ENCODE results near the gene SH3GLB2. TPM values are rescaled to one million over a fixed set of nuclear protein-coding genes. Genes with fewer than 3 reads are reported as not detected.

The SH3GLB2 gene
- total RNA-seq, 1 donor from 2014 or later = 138 TPM

DNA sequence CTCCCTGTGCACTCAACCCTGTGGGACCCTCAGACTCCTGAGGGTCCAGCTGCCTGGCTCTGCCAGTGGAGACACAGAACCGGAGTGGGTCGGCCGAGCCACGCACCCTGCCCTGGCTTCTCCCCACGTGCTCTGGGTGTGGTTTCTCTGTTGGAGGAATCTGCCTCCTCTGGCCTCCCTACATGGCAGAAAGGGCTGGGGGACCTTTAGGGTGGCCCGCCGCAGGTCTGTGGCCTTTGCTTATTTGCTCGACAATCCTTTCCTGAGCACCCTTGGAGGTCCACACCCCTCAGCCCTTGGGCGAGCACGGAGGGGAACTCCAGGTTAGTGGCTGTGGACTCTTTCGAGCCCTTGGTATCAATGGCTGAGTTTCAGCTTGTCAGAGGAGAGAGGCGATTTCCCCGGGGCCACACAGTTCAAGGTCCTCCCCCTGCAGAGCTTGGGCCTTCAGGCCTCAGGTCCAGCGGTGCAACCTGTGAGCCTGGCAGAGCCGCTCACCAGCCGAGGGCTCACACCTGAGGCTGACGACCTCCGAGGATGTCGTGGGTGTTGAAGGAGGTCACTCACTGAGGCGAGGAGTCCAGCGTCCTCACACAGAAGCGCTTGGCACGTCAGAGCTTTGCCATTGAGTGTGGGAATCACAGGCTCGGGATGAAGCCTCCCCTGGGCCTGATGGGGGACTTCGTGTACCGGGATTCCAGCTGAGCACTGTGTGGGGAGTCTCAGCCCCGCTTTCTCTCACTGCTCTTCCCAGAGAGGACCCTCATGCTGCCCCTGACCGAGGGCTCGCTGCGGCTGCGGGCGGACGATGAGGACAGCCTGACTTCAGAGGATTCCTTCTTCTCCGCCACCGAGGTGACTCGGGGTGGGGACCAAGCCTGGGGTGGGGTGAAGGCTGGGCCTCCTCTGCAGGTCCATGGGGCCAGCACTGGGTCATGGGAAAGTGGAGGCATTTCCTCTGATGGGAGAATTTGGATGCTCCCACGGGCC is 32.0 kb upstream of the SH3GLB2 start:
- H3K36me3 ChIP-seq = peaks cover 46 to 60% of the 10 kb centered on the region in 2 donors
- TF ChIP-seq, protein P1, sequence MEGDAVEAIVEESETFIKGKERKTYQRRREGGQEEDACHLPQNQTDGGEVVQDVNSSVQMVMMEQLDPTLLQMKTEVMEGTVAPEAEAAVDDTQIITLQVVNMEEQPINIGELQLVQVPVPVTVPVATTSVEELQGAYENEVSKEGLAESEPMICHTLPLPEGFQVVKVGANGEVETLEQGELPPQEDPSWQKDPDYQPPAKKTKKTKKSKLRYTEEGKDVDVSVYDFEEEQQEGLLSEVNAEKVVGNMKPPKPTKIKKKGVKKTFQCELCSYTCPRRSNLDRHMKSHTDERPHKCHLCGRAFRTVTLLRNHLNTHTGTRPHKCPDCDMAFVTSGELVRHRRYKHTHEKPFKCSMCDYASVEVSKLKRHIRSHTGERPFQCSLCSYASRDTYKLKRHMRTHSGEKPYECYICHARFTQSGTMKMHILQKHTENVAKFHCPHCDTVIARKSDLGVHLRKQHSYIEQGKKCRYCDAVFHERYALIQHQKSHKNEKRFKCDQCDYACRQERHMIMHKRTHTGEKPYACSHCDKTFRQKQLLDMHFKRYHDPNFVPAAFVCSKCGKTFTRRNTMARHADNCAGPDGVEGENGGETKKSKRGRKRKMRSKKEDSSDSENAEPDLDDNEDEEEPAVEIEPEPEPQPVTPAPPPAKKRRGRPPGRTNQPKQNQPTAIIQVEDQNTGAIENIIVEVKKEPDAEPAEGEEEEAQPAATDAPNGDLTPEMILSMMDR (IDR thresholded peaks at IDR 0.05) = no peak

DNA sequence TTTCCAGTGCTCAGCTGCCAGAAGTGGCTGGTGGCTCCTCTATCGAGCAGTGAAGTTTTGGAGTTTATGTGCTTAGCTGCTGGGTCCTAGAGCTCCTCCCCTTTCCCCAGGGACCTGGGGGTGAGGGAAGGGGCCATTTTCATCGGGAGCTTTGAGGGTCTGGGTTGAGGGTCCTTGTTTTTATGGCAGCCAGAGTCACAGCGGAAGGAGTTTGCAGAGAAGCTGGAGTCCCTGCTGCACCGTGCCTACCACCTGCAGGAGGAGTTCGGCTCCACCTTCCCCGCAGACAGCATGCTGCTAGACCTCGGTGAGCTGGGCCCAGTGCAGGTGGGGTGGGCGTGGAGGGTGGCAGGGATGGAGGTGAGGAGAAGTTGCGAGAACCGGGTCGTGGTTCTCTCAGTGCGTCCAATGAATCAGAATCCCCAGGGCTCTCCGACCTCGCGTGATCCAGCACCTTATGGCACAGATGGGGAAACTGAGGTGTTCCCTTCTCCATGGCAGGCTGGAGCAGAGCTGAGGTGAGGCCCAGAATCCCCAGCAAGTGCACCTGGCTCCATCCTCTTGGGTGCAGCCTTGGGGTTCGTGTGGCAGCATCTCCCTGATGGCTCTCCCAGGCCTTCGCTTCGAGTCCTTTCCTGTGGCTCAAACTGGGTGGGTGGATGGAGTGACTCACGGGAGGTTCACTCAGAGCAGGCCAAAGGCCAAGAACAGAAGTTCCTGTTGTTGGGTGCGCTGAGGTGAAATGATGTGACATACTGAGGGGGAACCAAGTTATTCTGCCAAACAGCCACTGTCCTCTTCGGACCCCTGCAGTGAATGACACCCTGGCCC is 31.0 kb upstream of the SH3GLB2 start:
- H3K36me3 ChIP-seq = peaks cover 45 to 55% of the 10 kb centered on the region in 2 donors
- TF ChIP-seq, protein P1 (IDR thresholded peaks at IDR 0.05) = no peak
- intact Hi-C loops (cut with DNase I) = no loop called here

More for the DNA sequence above, 32.0 kb upstream of the SH3GLB2 start:
- no peak overlapping the region for H3K4me3 ChIP-seq
- DNase-seq (ENCODE audit: low spot score in 2 of 2) = no peak
- H3K9me3 ChIP-seq = no peaks in the 10 kb centered on the region
- H3K27ac ChIP-seq = no peak overlapping the region
- intact Hi-C loops (cut with DNase I) = no loop called here
- no peaks in the 10 kb centered on the region for H3K4me1 ChIP-seq
- H3K27me3 ChIP-seq = no peaks in the 10 kb centered on the region

DNA sequence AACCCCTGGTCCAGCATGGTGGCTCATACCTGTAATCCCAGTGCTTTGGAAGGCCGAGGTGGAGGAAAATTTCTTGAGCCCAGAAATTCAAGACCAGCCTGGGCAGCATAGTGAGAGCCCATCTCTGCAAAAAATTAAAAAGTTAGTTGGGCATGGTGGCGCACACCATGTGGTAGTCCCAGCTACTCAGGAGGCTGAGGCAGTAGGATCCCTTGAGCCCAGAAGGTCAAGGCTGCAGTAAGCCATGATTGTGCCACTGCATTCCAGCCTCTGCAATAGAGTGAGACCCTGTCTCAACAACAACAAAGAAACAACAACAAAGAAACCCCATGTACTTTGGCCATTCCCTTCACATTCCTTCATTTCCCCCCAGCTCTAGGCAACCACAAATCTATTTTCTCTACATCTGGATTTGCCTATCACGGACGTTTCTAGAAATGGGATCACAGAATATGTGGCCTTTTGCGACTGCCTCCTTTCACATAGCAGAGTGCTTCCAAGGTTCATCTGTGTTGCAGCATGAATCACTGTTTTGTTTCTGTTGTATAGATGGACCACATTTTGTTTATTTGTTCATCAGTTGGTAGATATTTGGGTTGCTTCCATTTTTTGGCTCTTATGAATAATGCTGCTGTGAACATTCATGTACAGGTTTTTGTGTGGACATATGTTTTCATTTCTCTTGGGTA is 26.2 kb upstream of the SH3GLB2 start:
- TF ChIP-seq, protein P1 (IDR thresholded peaks at IDR 0.05) = no peak
- H3K36me3 ChIP-seq = peaks cover 44 to 46% of the 10 kb centered on the region in 2 donors
- intact Hi-C loops (cut with DNase I) = no loop called here

More for the DNA sequence above, 31.0 kb upstream of the SH3GLB2 start:
- no peak for DNase-seq (ENCODE audit: low spot score in 2 of 2)
- H3K27ac ChIP-seq = no peak overlapping the region
- no peaks in the 10 kb centered on the region for H3K27me3 ChIP-seq
- H3K4me3 ChIP-seq = no peak overlapping the region
- H3K4me1 ChIP-seq = no peaks in the 10 kb centered on the region
- H3K9me3 ChIP-seq = no peaks in the 10 kb centered on the region

DNA sequence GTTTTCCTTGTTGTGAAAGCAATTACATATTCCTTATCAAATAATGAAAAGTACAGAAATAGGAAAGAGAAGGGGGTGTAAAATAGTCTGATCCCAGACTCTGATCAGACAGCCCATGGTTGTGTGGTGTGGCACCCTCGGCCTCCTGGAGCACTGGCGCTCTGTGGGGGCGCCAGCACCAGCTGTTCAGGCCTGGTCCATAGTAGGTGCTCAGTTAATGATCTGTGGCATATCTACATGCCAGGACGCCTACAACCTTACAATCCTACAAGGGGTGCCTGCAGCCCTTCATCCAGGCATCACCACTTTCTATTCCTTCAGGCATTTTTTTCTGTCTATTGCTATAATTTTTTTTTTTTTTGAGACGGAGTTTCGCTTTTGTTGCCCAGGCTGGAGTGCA is 24.9 kb upstream of the SH3GLB2 start:
- intact Hi-C loops (cut with DNase I) = no loop called here
- H3K36me3 ChIP-seq = peaks cover 49 to 55% of the 10 kb centered on the region in 2 donors
- no peaks in the 10 kb centered on the region for H3K9me3 ChIP-seq
- H3K27me3 ChIP-seq = no peaks in the 10 kb centered on the region
- no peak overlapping the region for H3K27ac ChIP-seq
- no peak for DNase-seq (ENCODE audit: low spot score in 2 of 2)
- no peak overlapping the region for H3K4me3 ChIP-seq
- H3K4me1 ChIP-seq = no peaks in the 10 kb centered on the region
- TF ChIP-seq, protein P1 (IDR thresholded peaks at IDR 0.05) = no peak

More for the DNA sequence above, 26.2 kb upstream of the SH3GLB2 start:
- Histone ChIP-seq H3K27ac (no peak overlapping the region), H3K4me1 (no peaks in the 10 kb centered on the region), H3K9me3 (no peaks in the 10 kb centered on the region), H3K27me3 (no peaks in the 10 kb centered on the region), H3K4me3 (no peak overlapping the region)
- no peak for DNase-seq (ENCODE audit: low spot score in 2 of 2)

DNA sequence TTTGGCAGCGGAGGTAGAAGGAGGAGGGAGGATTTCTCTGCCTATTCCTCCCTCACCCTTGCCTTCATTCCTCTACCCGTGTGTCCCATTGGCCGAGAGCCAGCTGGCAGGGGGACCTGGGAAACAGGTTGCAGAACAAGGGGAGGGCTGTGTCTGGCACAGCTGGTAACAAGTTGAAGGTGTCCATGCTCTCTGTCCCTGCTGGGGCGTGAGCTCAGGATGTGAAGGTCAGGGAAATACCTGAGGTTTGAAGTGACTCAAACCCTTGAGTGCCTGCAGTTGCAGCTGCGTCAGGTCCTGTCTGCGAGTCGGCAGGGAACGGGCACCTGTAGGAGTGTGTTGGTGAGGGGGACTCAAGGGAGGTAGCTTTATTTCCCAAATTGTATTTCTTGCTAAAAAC is 24.5 kb upstream of the SH3GLB2 start:
- Histone ChIP-seq H3K4me3 (no peak overlapping the region), H3K27me3 (no peaks in the 10 kb centered on the region), H3K9me3 (no peaks in the 10 kb centered on the region), H3K36me3 (peaks cover 54 to 60% of the 10 kb centered on the region in 2 donors), H3K27ac (no peak overlapping the region), H3K4me1 (no peaks in the 10 kb centered on the region)
- DNase-seq (ENCODE audit: low spot score in 2 of 2) = no peak
- TF ChIP-seq, protein P1 (IDR thresholded peaks at IDR 0.05) = no peak
- intact Hi-C loops (cut with DNase I) = no loop called here
